NCI-H2196 treated with DMSO at 0.1 percent for 48 hours (cell line): ENCODE data around the gene MTERF1.

ENCODE experiments used
- DNase-seq: peaks from one replicate; lab custom pipeline; 2025; ENCODE audit not compliant: unreplicated experiment; lab: John Stamatoyannopoulos, UW

MTERF1 gene

DNA sequence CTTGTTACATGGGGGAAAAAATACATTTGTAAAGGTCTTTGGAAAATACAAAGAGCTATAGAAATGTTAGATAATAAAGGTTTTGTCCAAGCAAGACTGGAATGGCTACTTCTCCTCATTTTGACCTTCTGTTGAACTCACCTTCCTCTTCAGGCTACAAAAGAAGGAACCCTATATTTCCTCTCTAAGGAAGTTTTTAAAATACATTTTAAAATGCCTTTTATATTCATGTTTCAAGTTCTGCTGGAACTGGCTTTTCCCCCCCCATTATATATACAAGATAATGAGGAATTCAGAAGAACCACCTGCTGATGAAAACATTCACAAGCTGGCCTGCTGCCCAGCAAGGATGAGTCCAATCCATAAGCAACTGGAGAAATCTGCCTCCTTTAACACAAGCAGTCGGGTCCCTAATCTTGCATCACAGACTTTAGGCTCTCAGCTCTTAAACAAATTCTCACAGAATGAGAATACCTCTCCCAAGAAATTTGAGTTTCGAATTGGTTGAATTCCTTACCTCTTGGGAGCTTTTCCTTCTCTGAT lies 44.6 kb downstream of the MTERF1 start:
- DNase-seq = no peak

GRCh38 chr7:91835091-91835825 lies 45.2 kb downstream of the MTERF1 start:
- peak; percentile 9 for DNase-seq

- no peak for DNase-seq
Measured at GRCh38 chr7:91832493-91833045, 47.9 kb downstream of the MTERF1 start.

DNA sequence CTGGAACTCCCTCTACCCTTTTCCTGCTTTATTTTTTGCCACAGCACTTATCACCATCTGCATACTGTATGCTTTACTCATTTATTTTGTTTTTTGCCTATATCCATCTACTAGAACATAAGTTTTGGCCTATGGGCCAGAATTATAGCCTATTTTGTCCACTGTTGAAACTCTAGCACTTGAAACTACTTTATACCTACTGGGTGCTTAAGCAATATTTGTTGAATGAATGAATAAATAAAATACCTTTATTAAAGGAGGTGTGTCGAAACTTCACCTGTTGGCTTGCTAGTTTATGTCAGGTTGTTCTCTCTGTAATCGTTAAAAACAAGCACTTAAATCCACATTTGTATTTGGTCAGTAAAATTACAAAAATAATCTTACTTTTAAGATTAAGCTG lies 53.3 kb downstream of the MTERF1 start:
- no peak for DNase-seq

- no peak for DNase-seq
Measured at GRCh38 chr7:91826377-91826776, 54.1 kb downstream of the MTERF1 start.

GRCh38 chr7:91824201-91824600 lies 56.3 kb downstream of the MTERF1 start:
- DNase-seq = no peak
